ENCODE results near the gene DDX54. TPM values are rescaled to one million over a fixed set of nuclear protein-coding genes. Genes with fewer than 3 reads are reported as not detected.

The DDX54 gene
- total and polyA plus RNA-seq, 2 of the 8 experiments (the other 6 are each of a cell fraction or from before 2014, with no cell fraction given): 64.9 to 113 TPM

GRCh38 chr12:113233967-113234366 lies 48.7 kb upstream of the DDX54 start:
- Histone ChIP-seq H4K20me1 (replicated peaks in 1 of 2; ENCODE audit: control insufficient read depth in 1 of 2, insufficient read depth in 2 of 2, low read length in 2 of 2) (peaks cover 0 to 2% of the 10 kb centered on the region in 2 experiments), H4K91ac (replicated peaks; ENCODE audit: insufficient read length, low read length) (no peak overlapping the region), H3K23me2 (ENCODE audit: low read depth, low read length) (no peaks in the 10 kb centered on the region; the same call in 1 of the 2 replicates), H2BK12ac (ENCODE audit: low read depth, low read length) (0 out of 2 replicates have a peak overlapping the region, but pooled peaks have one; percentile 86), H3K56ac (replicated peaks; ENCODE audit: insufficient read length, low read depth, low read length) (no peak overlapping the region), H3K14ac (ENCODE audit: insufficient read length) (no peak overlapping the region), H3K36me3 (ENCODE audit: control insufficient read depth in 2 of 4, insufficient read depth in 4 of 4, low read length in 3 of 4) (peaks cover 0 to 14% (median 7%) of the 10 kb centered on the region in 4 experiments; a peak in 4 of 8 replicates), H3K27ac (ENCODE audit: low read depth, low read length) (no peak overlapping the region), H4K8ac (ENCODE audit: extremely low read depth, insufficient read depth, low read length) (no peak overlapping the region), H3K4ac (replicated peaks; ENCODE audit: insufficient read length, low read depth, low read length) (no peak overlapping the region), H3K4me1 (replicated peaks in 1 of 4; ENCODE audit: control insufficient read depth in 3 of 4, insufficient read depth in 4 of 4, low read length in 3 of 4) (peaks cover 9 to 20% (median 20%) of the 10 kb centered on the region in 4 experiments), H3K79me1 (ENCODE audit: low read depth, low read length) (no peaks in the 10 kb centered on the region), H3K4me3 (ENCODE audit: extremely low read depth in 1 of 4, insufficient read depth in 2 of 4, low read depth in 3 of 4, low read length in 4 of 4) (no peak overlapping the region), H3K18ac (ENCODE audit: extremely low read depth, low read length) (no peak overlapping the region), H2BK120ac (replicated peaks; ENCODE audit: low read depth, low read length) (no peak overlapping the region), H3K9me3 (ENCODE audit: insufficient read depth in 2 of 2, low read depth in 1 of 2, low read length in 1 of 2) (no peaks in the 10 kb centered on the region; a peak in 1 of 4 replicates), H3K27me3 (replicated peaks in 1 of 4; ENCODE audit: control insufficient read depth in 3 of 4, extremely low read depth in 1 of 4, insufficient read depth in 3 of 4, low read length in 3 of 4) (no peaks in the 10 kb centered on the region; a peak in 1 of 7 replicates), H2BK5ac (ENCODE audit: low read depth, low read length) (no peak overlapping the region), H3K9ac (replicated peaks in 1 of 4; ENCODE audit: extremely low read depth in 1 of 4, low read depth in 3 of 4, low read length in 3 of 4) (no peak overlapping the region; a peak in 1 of 7 replicates), H2BK15ac (ENCODE audit: low read length) (0 out of 2 replicates have a peak overlapping the region, but pooled peaks have one; percentile 90), H3K23ac (ENCODE audit: insufficient read length) (no peak overlapping the region), H4K5ac (ENCODE audit: insufficient read length, low read depth, low read length) (no peak overlapping the region), H2AFZ (ENCODE audit: low read length) (no peak overlapping the region), H3K79me2 (ENCODE audit: control insufficient read depth in 1 of 2, insufficient read depth in 2 of 2, low read length in 2 of 2) (no peaks in the 10 kb centered on the region), H2BK20ac (ENCODE audit: low read length) (no peak overlapping the region), H2AK5ac (ENCODE audit: low read depth, low read length) (no peak overlapping the region), H3K4me2 (ENCODE audit: insufficient read depth in 1 of 2, low read depth in 2 of 2, low read length in 2 of 2) (peak overlapping the region in 1 of 2 experiments; percentile 33; a peak in 1 of 4 replicates)
- ChIA-PET CTCF (ENCODE audit: partially characterized antibody) (interaction anchor here (0.7 to 1.2 kb wide), 2 partner anchors 12 to 95 kb away, joined by 3 read pairs; partner anchors contain the start of gene TPCN1), POLR2A (ENCODE audit: partially characterized antibody) (interaction anchor here (2.3 to 2.5 kb wide), 2 partner anchors 11 kb away, joined by 25 to 32 read pairs; partner anchors contain the start of gene TPCN1)
- 95% methylated on average over 4 of the region's 4 CpGs; no CpG with 5 or more reads in 1 of the 2 experiments for WGBS, 2 experiments (ENCODE audit: extremely low coverage in 1 of 2, insufficient coverage in 1 of 2, insufficient read length in 1 of 2, insufficient replicate concordance in 2 of 2, low coverage in 1 of 2, low lambda C conversion rate in 2 of 2, missing lambda C conversion rate in 1 of 2)
- TF ChIP-seq CEBPB (IDR thresholded peaks at IDR 0.05; ENCODE audit: low read depth, low read length) (no peak), CHD1 (IDR thresholded peaks at IDR 0.05; ENCODE audit: low read depth, low read length) (no peak), RBBP5 (IDR thresholded peaks at IDR 0.05; ENCODE audit: borderline replicate concordance, low read depth, low read length) (no peak), MAFK (IDR thresholded peaks at IDR 0.05; ENCODE audit: low read depth, low read length) (no peak), SP4 (IDR thresholded peaks at IDR 0.05; ENCODE audit: low read length) (no peak), ATF2 (IDR thresholded peaks at IDR 0.05; ENCODE audit: low read length) (no peak)
- DNase-seq (ENCODE audit: low read depth in 1 of 2, low spot score in 2 of 2) (no peak), FAIRE-seq (no peak)
